IMR-90 (cell line): Measurements from ENCODE around the gene PRR14L.

Source experiments
- CEBPB ChIP-seq: IDR thresholded peaks from 2 replicates; pipeline ENCODE4 v1.6.1; 2012; ENCODE audit warnings: low read depth, low read length, improper control_type of control experiment
- FOS ChIP-seq: fragments of 150-350 bp; IDR thresholded peaks from 2 replicates; pipeline ENCODE4 v1.6.1; 2016; ENCODE audit warnings: low read depth, low read length
- MAZ ChIP-seq: IDR thresholded peaks from 2 replicates; pipeline ENCODE4 v1.6.1; 2012; ENCODE audit warnings: low read depth, mild to moderate bottlenecking, low read length, improper control_type of control experiment, moderate library complexity, borderline replicate concordance
- MXI1 ChIP-seq: IDR thresholded peaks from 2 replicates; pipeline ENCODE4 v1.6.1; 2012; ENCODE audit warnings: low read depth, mild to moderate bottlenecking, low read length, moderate library complexity, borderline replicate concordance
- SMC3 ChIP-seq: fragments of 150-350 bp; IDR thresholded peaks from 2 replicates; pipeline ENCODE4 v1.6.1; 2016; ENCODE audit warnings: low read depth, mild to moderate bottlenecking, antibody characterized with exemption, low read length, moderate library complexity
- TF ChIP-seq, protein P1 (sequence below): conservative IDR thresholded peaks from 2 replicates; pipeline ENCODE4 v1.5.1; 2012; ENCODE audit warnings: mild to moderate bottlenecking, low read depth, low read length, improper control_type of control experiment

DNA sequence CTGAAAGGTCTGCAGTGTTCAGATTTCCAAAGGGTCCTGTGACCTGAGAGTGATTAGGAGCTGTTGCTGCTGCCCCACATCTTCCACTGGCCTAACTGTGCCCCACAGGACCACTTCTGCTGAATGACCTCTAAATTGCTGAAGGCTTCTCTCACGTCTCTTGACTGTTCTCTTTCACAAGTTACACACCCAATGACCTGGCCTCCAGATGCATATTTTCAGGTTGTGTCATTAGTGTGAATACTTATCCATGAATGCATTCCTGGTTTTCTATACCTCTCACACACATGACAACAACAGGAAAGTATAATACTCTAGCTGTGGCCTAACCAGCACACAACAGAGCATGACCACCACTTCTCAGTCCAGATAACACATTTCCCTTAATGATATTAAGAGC lies 15.4 kb downstream of the PRR14L start:
- TF ChIP-seq CEBPB = peak; percentile 62
- TF ChIP-seq, protein P1, sequence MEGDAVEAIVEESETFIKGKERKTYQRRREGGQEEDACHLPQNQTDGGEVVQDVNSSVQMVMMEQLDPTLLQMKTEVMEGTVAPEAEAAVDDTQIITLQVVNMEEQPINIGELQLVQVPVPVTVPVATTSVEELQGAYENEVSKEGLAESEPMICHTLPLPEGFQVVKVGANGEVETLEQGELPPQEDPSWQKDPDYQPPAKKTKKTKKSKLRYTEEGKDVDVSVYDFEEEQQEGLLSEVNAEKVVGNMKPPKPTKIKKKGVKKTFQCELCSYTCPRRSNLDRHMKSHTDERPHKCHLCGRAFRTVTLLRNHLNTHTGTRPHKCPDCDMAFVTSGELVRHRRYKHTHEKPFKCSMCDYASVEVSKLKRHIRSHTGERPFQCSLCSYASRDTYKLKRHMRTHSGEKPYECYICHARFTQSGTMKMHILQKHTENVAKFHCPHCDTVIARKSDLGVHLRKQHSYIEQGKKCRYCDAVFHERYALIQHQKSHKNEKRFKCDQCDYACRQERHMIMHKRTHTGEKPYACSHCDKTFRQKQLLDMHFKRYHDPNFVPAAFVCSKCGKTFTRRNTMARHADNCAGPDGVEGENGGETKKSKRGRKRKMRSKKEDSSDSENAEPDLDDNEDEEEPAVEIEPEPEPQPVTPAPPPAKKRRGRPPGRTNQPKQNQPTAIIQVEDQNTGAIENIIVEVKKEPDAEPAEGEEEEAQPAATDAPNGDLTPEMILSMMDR = no peak
- no peak for TF ChIP-seq MAZ
- TF ChIP-seq MXI1 = no peak
- TF ChIP-seq SMC3 = no peak
- TF ChIP-seq FOS = no peak
